A673 (cell line): Measurements from ENCODE around the gene WNT7A.

ENCODE experiments used
- CTCF ChIP-seq: fragments of 300-800, 200-600 bp; sonication (generic); conservative IDR thresholded peaks from 2 replicates; pipeline ENCODE4 v1.5.1; 2017; ENCODE audit warnings: low read depth, mild to moderate bottlenecking, antibody characterized with exemption, low read length, moderate library complexity, mixed read lengths
- EZH2 ChIP-seq: fragments of 200-600 bp; sonication (generic); IDR thresholded peaks from 2 replicates; pipeline ENCODE4 v1.6.1; 2017; ENCODE audit warnings: borderline replicate concordance, low read depth, mild to moderate bottlenecking, mixed read lengths, antibody characterized with exemption, low read length; ENCODE audit not compliant: poor library complexity, severe bottlenecking

GRCh38 chr3:13902648-13903238 is 22.9 kb upstream of the WNT7A start:
- TF ChIP-seq CTCF = no peak
- no peak for TF ChIP-seq EZH2
